RWPE2 (cell line): ENCODE data around the gene TTLL1.

Source experiments
- ATAC-seq: fragments of 200-7000 bp; cut with Tn5 transposase; 3 replicates; pipeline ENCODE4 v1.9.1; 2021; ENCODE audit warnings: low read depth
- DNase-seq: peaks from one replicate; pipeline ENCODE4 v3.0.0-alpha.2; 2020; ENCODE audit warnings: low spot score
- H3K27ac ChIP-seq: fragments of 450-650 bp; 2 replicates; pipeline ENCODE4 v1.5.1; 2017; ENCODE audit warnings: mild to moderate bottlenecking; ENCODE audit not compliant: poor library complexity, severe bottlenecking
- H3K27me3 ChIP-seq: fragments of 250-450 bp; sonication (Bioruptor Pico); 2 replicates; pipeline ENCODE4 v1.5.1; 2021; ENCODE audit warnings: mild to moderate bottlenecking, moderate library complexity; ENCODE audit not compliant: insufficient read depth, poor library complexity, severe bottlenecking
- H3K36me3 ChIP-seq: fragments of 250-450 bp; sonication (Bioruptor Pico); 2 replicates; pipeline ENCODE4 v1.5.1; 2020; ENCODE audit warnings: low read depth, mild to moderate bottlenecking, moderate library complexity
- H3K4me1 ChIP-seq: fragments of 250-450 bp; sonication (Bioruptor Pico); 2 replicates; pipeline ENCODE4 v1.5.1; 2021; ENCODE audit warnings: mild to moderate bottlenecking, moderate library complexity; ENCODE audit not compliant: insufficient read depth, poor library complexity, severe bottlenecking
- H3K4me3 ChIP-seq: fragments of 250-450 bp; sonication (Bioruptor Pico); 2 replicates; pipeline ENCODE4 v1.5.1; 2021; ENCODE audit warnings: mild to moderate bottlenecking, moderate library complexity; ENCODE audit not compliant: severe bottlenecking
- H3K9me3 ChIP-seq: fragments of 250-450 bp; sonication (Bioruptor Pico); 2 replicates; pipeline ENCODE4 v1.5.1; 2021; ENCODE audit warnings: mild to moderate bottlenecking, moderate library complexity; ENCODE audit not compliant: severe bottlenecking
- TF ChIP-seq, protein P1 (sequence below): fragments of 450-650 bp; IDR thresholded peaks from one replicate; pipeline ENCODE4 v1.5.1; 2017; ENCODE audit warnings: mild to moderate bottlenecking, moderate library complexity; ENCODE audit not compliant: poor library complexity, severe bottlenecking

TTLL1 gene

DNA sequence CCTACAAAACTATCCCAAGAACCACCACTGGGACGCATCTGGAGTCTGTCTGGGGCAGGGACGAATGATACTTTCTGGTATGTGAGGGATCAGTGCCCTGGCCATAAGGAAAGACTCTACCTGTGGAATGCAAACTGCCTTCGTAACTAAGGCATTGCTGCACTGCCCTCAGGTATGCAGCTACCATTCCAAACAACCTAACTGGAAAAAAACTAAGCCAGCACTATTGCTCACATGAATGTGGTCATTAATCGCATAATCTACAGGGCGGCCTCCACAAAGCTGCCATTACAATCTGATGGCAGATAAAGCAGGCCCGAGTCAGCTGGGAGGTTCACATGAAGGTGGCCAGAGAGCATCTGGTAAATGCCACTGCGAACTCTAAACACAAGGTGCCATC lies 78.1 kb downstream of the TTLL1 start:
- Histone ChIP-seq H3K4me1 (peaks cover 34% of the 10 kb centered on the region), H3K36me3 (peaks cover 3% of the 10 kb centered on the region; the same call in 1 of the 2 replicates), H3K9me3 (no peaks in the 10 kb centered on the region), H3K27ac (peak overlapping the region; percentile 3), H3K27me3 (no peaks in the 10 kb centered on the region), H3K4me3 (no peak overlapping the region)
- DNase-seq (no peak), ATAC-seq (peak; percentile 13; the same call in 1 of the 3 replicates)
- TF ChIP-seq, protein P1, sequence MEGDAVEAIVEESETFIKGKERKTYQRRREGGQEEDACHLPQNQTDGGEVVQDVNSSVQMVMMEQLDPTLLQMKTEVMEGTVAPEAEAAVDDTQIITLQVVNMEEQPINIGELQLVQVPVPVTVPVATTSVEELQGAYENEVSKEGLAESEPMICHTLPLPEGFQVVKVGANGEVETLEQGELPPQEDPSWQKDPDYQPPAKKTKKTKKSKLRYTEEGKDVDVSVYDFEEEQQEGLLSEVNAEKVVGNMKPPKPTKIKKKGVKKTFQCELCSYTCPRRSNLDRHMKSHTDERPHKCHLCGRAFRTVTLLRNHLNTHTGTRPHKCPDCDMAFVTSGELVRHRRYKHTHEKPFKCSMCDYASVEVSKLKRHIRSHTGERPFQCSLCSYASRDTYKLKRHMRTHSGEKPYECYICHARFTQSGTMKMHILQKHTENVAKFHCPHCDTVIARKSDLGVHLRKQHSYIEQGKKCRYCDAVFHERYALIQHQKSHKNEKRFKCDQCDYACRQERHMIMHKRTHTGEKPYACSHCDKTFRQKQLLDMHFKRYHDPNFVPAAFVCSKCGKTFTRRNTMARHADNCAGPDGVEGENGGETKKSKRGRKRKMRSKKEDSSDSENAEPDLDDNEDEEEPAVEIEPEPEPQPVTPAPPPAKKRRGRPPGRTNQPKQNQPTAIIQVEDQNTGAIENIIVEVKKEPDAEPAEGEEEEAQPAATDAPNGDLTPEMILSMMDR = no peak

DNA sequence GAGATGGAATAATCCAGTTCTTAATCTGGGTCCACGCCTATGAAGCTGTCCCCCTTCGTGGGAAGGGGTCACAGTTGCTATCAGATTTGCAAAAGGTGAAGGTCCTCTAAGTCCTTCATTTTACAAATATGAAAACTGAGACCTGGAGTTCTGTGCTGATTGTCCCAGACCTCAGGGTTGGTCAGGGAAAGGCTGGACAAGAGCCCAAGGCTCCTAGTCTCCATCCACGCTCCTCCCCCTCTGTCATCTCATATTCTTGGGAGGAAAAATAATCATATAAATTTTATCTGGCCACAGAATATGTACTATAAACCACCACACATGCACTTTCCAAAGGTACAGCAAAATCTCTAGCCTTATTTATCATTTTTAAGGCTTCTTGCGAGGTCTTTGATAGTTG lies 79.7 kb downstream of the TTLL1 start:
- peak overlapping the region; percentile 11 for H3K27ac ChIP-seq
- H3K27me3 ChIP-seq = no peaks in the 10 kb centered on the region
- peaks cover 3% of the 10 kb centered on the region; the same call in 1 of the 2 replicates for H3K36me3 ChIP-seq
- peaks cover 42% of the 10 kb centered on the region for H3K4me1 ChIP-seq
- ATAC-seq = no peak
- no peak for DNase-seq
- TF ChIP-seq, protein P1 = no peak
- no peak overlapping the region for H3K4me3 ChIP-seq
- no peaks in the 10 kb centered on the region for H3K9me3 ChIP-seq

DNA sequence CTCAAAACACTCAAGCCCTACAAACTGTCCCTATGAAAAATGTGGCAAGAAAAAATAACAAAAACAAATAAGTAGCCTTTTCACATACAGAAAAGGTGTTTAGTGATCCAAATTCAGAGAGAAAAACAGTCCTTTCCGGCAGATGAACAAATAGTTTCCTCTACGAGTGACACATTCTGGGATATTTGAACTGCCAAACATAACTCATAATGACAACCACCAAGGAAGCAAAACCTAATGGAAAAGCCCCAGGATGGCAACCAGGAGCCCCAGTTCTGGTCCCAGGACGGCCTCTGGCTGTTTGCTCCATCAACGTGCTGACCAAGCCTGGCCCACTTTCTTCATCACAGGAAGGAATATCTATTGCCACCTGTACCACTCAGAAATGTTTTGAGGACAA lies 80.3 kb downstream of the TTLL1 start:
- peaks cover 3% of the 10 kb centered on the region; the same call in 1 of the 2 replicates for H3K36me3 ChIP-seq
- TF ChIP-seq, protein P1 = no peak
- H3K4me1 ChIP-seq = peaks cover 48% of the 10 kb centered on the region
- DNase-seq (no peak), ATAC-seq (no peak)
- H3K4me3 ChIP-seq = no peak overlapping the region
- H3K27me3 ChIP-seq = no peaks in the 10 kb centered on the region
- H3K27ac ChIP-seq = peak overlapping the region; percentile 11
- no peaks in the 10 kb centered on the region for H3K9me3 ChIP-seq

DNA sequence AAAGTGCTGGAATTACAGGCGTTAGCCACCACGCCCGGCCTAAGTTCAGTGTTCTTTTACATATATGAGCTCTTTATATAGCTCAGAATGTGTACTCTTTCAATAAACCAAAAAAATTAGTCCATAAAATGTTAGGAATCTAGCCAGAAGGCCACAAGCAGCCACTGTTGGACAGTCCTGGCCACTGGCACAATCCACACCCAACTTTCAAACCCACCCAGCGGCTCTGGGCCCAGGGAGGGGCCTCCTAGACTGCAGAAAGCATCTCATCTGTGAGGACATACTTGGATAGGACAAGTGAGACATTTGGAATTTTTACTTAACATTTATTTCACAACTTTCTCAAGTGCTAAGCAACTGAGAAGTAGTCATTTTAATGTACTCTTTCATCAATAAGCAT lies 80.7 kb downstream of the TTLL1 start:
- Histone ChIP-seq H3K9me3 (no peaks in the 10 kb centered on the region), H3K4me3 (no peak overlapping the region), H3K27ac (peak overlapping the region; percentile 11), H3K27me3 (no peaks in the 10 kb centered on the region), H3K4me1 (peaks cover 49% of the 10 kb centered on the region), H3K36me3 (peaks cover 3% of the 10 kb centered on the region; the same call in 1 of the 2 replicates)
- no peak for DNase-seq
- TF ChIP-seq, protein P1 = no peak
- ATAC-seq = no peak

DNA sequence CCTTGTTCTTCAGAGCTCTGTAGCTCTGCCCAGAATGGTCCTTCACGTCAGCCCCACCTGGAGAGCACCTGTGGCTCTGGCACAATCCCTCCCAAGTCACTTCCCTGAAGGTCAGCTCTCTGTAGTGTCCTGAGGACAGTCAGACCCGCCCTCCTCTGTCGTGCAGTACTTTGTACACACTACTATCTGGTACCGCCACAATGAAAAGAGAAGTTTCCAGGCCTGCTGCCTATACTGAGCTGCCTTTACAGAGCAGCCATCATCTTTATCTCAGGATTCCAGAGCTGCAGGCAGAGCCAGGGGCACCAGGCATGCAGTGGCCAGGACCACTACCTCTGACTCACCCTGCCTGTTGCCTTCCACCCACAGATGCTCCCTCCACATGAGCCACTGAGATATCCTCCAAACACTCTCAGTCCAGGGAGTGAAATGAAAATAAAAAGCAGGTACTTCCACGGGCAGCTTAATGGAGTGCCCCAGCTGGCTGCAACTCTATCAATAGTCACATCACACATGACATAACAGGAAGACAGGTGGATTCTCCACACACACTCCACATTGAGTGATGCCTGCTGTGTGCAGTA lies 81.6 kb downstream of the TTLL1 start:
- Histone ChIP-seq H3K4me1 (peaks cover 51% of the 10 kb centered on the region), H3K9me3 (no peaks in the 10 kb centered on the region), H3K36me3 (peaks cover 3% of the 10 kb centered on the region; the same call in 1 of the 2 replicates), H3K27ac (no peak overlapping the region), H3K27me3 (no peaks in the 10 kb centered on the region), H3K4me3 (no peak overlapping the region)
- ATAC-seq (peak; percentile 40; the same call in 2 of the 3 replicates), DNase-seq (no peak)
- TF ChIP-seq, protein P1 = no peak
